A549 treated with AZD2906 at 1 μM for 4 hours (cell line): ENCODE measurements around the gene RABGEF1. TPM values are rescaled to one million over a fixed set of nuclear protein-coding genes. Genes with fewer than 3 reads are reported as not detected.

Source experiments
- total RNA-seq: library from RNA; stranded (reverse); fragments of 200-300 nt; extraction: Qiagen RNA extraction; gene quantifications from 5 replicates; pipeline ENCODE4 v1.2.3, GENCODE V29; 2022

The RABGEF1 gene
- total RNA-seq = 22.0 to 30.0 TPM (median 23.5 TPM) in 5 replicates

GRCh38 chr7:66740302-66740979 lies at the start of gene RABGEF1:
Gene RABGEF1 (plus strand): TSS chr7:66740733. CDS start chr7:66771900, 31,167 bp downstream.

Other genes with a start within 250 kb of the RABGEF1 start
- 5.3 to 6.2 TPM (median 5.8 TPM) in 5 replicates for gene KCTD7, start 111.9 kb upstream of the RABGEF1 start, total RNA-seq
- 80.4 to 91.9 TPM (median 87.2 TPM) in 5 replicates for gene TMEM248, start 180.5 kb downstream of the RABGEF1 start, total RNA-seq